22Rv1 (cell line): ENCODE measurements around the gene SOHLH2.

Source experiments
- CTCF ChIP-seq: fragments of 450-650 bp; IDR thresholded peaks from 2 replicates; pipeline ENCODE4 v1.5.1; 2017; ENCODE audit warnings: mild to moderate bottlenecking
- ZFX ChIP-seq: fragments of 450-650 bp; IDR thresholded peaks from 2 replicates; pipeline ENCODE4 v1.6.1; 2017; ENCODE audit warnings: antibody characterized with exemption, borderline replicate concordance

- TF ChIP-seq CTCF = no peak
- TF ChIP-seq ZFX = no peak
Observed at GRCh38 chr13:36160297-36160696, 54.1 kb downstream of the SOHLH2 start.
